ENCODE measurements around the gene OBSCN.

Gene OBSCN

DNA sequence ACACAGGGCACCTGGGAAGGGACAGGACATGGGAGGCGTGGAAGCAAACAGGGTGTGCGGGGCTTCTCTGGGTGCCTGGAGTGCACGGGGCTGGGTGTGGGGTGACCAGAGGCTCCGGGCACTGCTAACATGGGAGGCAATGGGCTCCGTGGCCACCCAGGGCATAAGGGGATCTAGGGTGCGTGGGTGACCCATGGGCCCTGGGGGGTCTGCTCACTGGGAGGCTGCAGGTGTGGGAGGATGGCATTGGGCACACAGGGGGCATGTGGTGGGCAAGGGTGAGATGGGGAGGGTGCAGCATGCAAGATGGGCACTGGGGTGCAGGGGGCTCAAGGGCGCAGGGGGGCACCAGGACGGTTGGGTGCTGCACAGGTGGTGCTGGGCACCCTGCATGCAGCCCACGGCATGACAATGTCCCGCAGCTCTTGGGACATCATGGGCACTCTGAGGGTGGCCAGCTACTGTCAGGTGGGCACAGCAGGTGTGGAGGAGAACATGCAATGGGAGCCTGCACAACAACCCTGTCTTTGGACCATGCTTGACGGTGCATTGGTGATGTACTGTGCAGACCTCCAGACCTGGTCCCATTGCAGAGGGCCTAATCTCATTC is 183.7 kb downstream of the OBSCN start:
- DNase-seq (ENCODE audit: low read depth) = no peak
- TF ChIP-seq, protein P1, sequence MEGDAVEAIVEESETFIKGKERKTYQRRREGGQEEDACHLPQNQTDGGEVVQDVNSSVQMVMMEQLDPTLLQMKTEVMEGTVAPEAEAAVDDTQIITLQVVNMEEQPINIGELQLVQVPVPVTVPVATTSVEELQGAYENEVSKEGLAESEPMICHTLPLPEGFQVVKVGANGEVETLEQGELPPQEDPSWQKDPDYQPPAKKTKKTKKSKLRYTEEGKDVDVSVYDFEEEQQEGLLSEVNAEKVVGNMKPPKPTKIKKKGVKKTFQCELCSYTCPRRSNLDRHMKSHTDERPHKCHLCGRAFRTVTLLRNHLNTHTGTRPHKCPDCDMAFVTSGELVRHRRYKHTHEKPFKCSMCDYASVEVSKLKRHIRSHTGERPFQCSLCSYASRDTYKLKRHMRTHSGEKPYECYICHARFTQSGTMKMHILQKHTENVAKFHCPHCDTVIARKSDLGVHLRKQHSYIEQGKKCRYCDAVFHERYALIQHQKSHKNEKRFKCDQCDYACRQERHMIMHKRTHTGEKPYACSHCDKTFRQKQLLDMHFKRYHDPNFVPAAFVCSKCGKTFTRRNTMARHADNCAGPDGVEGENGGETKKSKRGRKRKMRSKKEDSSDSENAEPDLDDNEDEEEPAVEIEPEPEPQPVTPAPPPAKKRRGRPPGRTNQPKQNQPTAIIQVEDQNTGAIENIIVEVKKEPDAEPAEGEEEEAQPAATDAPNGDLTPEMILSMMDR (IDR thresholded peaks at IDR 0.05; ENCODE audit: insufficient read depth, low read depth, low read length, missing control alignments) = no peak
- H3K4me3 ChIP-seq (ENCODE audit: low read length) = no peak overlapping the region

DNA sequence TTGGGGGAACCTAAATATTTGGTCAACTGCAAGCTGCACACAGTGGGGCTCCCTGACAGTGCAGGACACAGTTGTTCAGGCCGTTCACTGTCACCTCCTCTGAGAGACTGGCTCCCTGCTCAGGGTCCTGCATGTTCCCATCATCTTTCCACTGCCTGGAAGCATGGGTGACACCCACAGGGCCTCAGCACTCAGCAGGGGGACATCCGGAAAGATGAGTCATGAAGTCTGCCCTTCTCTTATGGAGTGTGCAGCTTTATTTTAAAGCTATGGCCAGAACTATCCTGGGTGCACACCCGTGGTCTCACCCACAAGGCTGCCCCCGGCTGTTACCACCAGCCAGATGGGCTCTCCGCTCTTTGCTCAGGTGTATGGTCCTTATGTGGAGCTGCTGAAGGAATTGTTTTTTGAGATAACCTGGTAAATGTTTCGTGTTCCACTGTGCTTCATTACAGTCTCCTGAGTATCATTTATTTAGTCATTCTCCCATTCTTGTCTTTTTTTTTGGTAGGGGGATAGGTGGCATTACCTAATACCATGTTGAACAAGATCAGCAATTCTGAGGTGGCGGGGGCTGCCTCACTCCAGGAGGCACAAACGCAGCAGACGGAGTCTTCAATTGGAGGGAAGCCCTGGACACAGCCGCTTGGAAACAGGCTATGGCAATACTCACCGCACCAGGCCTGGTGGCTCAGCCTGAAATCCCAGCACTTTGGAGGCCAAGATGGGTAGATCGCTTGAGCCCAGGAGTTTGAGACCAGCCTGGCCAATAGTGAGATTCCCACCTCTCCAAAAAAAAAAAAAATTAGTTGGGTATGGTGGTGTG is 184.5 kb downstream of the OBSCN start:
- TF ChIP-seq, protein P1 (IDR thresholded peaks at IDR 0.05; ENCODE audit: insufficient read depth, low read depth, low read length, missing control alignments) = no peak
- DNase-seq (ENCODE audit: low read depth) = no peak

DNA sequence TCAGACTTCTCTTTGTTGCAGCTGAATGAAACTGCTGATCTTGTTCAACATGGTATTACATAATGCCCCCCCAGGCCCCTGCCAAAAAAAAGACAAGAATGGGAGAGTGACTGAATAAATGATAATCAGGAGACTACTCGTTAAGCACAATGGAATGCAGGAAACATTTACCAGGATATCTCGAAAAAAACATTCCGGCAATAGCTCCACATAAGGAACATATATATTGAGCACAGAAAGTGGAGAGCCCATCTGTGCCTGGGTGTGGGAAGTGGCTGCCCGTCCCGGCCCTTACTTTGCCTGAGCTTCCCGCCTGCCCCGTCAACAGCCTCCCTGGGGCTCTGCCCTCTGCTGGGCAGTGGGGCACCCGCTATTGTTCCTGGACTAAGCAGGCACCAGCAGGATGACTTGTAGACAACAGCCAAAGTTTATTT is 185.4 kb downstream of the OBSCN start:
- no peak overlapping the region for H3K4me3 ChIP-seq (ENCODE audit: low read length)
- peak; percentile 63 for DNase-seq (ENCODE audit: low read depth)
- TF ChIP-seq, protein P1 (IDR thresholded peaks at IDR 0.05; ENCODE audit: insufficient read depth, low read depth, low read length, missing control alignments) = peak; percentile 60

More for the DNA sequence above, 184.5 kb downstream of the OBSCN start:
- H3K4me3 ChIP-seq (ENCODE audit: low read length) = no peak overlapping the region

DNA sequence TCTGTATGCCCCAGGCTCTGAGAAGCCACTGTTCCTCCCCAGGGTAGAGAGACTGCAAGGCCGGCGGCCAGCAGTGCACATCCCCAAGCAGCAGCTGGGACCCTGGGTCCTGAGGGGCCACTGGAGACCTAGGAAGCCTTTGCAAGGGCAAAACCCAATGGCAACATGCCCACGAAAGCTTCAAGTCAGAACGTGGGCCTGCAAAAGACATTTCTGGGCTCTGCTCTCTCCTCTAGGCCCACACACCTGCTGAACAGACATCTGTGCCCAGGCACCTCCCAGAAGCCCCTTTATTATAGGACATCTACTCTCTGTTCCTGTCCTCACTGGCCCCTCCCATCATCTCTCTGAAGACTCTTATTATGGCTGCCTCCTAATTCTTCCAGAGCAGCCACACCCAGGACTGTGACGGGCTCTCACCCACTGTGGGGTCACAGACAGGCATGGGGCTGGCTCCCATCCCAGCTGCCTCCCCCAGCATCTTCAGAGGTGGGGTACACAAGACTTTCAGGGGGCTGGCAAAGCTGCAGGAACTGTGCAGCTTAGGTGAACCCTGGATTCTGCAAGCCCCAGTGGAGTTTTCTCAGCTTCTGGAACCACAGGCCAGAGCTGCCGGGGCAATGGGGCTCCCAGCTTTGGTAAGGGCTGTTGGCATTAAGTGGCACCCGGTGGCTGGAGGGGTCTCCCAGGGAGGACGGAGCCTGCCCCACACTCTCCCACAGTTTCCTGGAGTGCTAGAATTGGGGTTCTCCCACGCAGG is 186.1 kb downstream of the OBSCN start:
- no peak overlapping the region for H3K4me3 ChIP-seq (ENCODE audit: low read length)
- TF ChIP-seq, protein P1 (IDR thresholded peaks at IDR 0.05; ENCODE audit: insufficient read depth, low read depth, low read length, missing control alignments) = no peak
- DNase-seq (ENCODE audit: low read depth) = no peak

DNA sequence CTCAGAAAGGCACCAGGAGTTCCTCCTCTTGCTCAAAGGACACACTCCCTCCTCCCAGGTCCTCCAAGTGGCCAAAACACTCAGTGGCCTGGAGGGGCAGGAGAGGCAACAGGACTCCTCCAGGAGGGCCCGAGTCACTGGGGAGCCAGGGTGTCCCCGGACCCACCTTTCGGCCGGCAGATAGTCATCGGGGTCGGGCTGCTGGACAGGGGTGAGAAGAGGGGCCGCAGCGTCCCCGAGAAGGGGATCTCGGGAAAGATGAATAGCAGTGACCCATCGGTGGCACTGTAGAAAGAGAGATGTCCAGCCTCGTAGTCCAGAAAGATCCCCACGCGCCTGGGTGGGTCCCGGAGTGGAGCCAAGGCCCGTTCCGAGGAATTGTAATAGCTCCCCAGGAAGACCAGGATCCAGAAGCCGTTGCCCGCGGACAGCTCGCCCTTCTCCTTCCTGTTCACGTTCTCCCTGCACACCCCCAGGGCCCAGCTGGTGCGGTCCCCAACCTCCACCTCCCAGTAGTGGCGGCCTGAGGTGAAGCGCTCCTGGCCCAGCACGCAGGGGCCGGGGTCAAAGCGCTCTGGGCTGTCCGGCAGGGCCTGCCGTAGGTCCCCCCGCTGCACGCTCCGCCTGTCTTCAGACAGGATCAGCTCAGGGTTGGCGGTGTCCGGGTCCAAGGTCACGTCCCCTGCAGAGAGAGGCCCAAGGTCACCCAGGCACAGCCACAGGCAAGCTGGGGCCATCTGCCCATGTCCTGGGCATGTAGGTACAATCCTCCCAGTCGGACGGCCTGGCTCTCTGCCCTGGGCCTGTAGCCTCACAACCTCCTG is 186.9 kb downstream of the OBSCN start:
- TF ChIP-seq, protein P1 (IDR thresholded peaks at IDR 0.05; ENCODE audit: insufficient read depth, low read depth, low read length, missing control alignments) = no peak
- H3K4me3 ChIP-seq (ENCODE audit: low read length) = no peak overlapping the region
- DNase-seq (ENCODE audit: low read depth) = no peak
